H9 (cell line): ENCODE data around the gene ITPR3. TPM values are rescaled to one million over a fixed set of nuclear protein-coding genes. Genes with fewer than 3 reads are reported as not detected.

Experiments used
- DNase-seq: peaks from one replicate; pipeline ENCODE4 v3.0.0-alpha.2; 2017
- H2AFZ ChIP-seq: one replicate; pipeline ENCODE4 v1.6.1; 2013; ENCODE audit warnings: mild to moderate bottlenecking, low read length, control low read depth, moderate library complexity
- H2AK5ac ChIP-seq: 2 replicates; pipeline ENCODE4 v1.6.1; 2013; ENCODE audit warnings: low read length, control low read depth, mixed read lengths; ENCODE audit not compliant: insufficient read length
- H2BK120ac ChIP-seq: one replicate; pipeline ENCODE4 v1.6.1; 2013; ENCODE audit warnings: low read depth, mild to moderate bottlenecking, low read length, control low read depth, inconsistent platforms; ENCODE audit not compliant: poor library complexity, severe bottlenecking
- H2BK12ac ChIP-seq: 2 replicates; pipeline ENCODE4 v1.6.1; 2013; ENCODE audit warnings: low read length, control low read depth, mixed read lengths, low read depth; ENCODE audit not compliant: insufficient read length
- H2BK15ac ChIP-seq: 2 replicates; pipeline ENCODE4 v1.6.1; 2013; ENCODE audit warnings: low read depth, low read length, control low read depth
- H2BK20ac ChIP-seq: one replicate; pipeline ENCODE4 v1.6.1; 2013; ENCODE audit warnings: low read depth, mild to moderate bottlenecking, low read length, control low read depth, inconsistent platforms; ENCODE audit not compliant: poor library complexity, severe bottlenecking
- H2BK5ac ChIP-seq: 2 replicates; pipeline ENCODE4 v1.6.1; 2013; ENCODE audit warnings: low read length, control low read depth, mixed read lengths; ENCODE audit not compliant: insufficient read length
- H3K14ac ChIP-seq: 2 replicates; pipeline ENCODE4 v1.6.1; 2013; ENCODE audit warnings: low read length, control low read depth; ENCODE audit not compliant: insufficient read depth
- H3K18ac ChIP-seq: 2 replicates; pipeline ENCODE4 v1.6.1; 2013; ENCODE audit warnings: low read depth, mild to moderate bottlenecking, mixed read lengths, low read length, control low read depth; ENCODE audit not compliant: insufficient read length
- H3K23ac ChIP-seq: 2 replicates; pipeline ENCODE4 v1.6.1; 2013; ENCODE audit warnings: low read length, control low read depth, mixed read lengths, low read depth; ENCODE audit not compliant: insufficient read length
- H3K23me2 ChIP-seq: 2 replicates; pipeline ENCODE4 v1.6.1; 2013; ENCODE audit warnings: low read depth, mild to moderate bottlenecking, mixed read lengths, low read length, control low read depth; ENCODE audit not compliant: insufficient read length, poor library complexity, severe bottlenecking
- H3K27ac ChIP-seq: 2 replicates; pipeline ENCODE4 v1.5.1; 2013; ENCODE audit warnings: low read length, control low read depth, mixed read lengths, low read depth; ENCODE audit not compliant: insufficient read length
- H3K27me3 ChIP-seq: 2 replicates; pipeline ENCODE4 v1.6.1; 2013; ENCODE audit warnings: low read length, control low read depth, inconsistent platforms; ENCODE audit not compliant: insufficient read depth
- H3K4ac ChIP-seq: 2 replicates; pipeline ENCODE4 v1.6.1; 2013; ENCODE audit warnings: low read depth, mild to moderate bottlenecking, control low read depth, inconsistent platforms, low read length, moderate library complexity
- H3K4me1 ChIP-seq: 2 replicates; pipeline ENCODE4 v1.6.1; 2013; ENCODE audit warnings: low read length, control low read depth, inconsistent platforms; ENCODE audit not compliant: insufficient read depth
- H3K4me2 ChIP-seq: 2 replicates; pipeline ENCODE4 v1.6.1; 2013; ENCODE audit warnings: low read length, control low read depth, mixed read lengths; ENCODE audit not compliant: insufficient read length, insufficient read depth
- H3K56ac ChIP-seq: 2 replicates; pipeline ENCODE4 v1.6.1; 2013; ENCODE audit warnings: low read depth, mild to moderate bottlenecking, mixed read lengths, low read length, control low read depth; ENCODE audit not compliant: insufficient read length
- H3K79me1 ChIP-seq: 2 replicates; pipeline ENCODE4 v1.6.1; 2013; ENCODE audit warnings: low read depth, mild to moderate bottlenecking, moderate library complexity, low read length, control low read depth, inconsistent platforms; ENCODE audit not compliant: insufficient read depth, poor library complexity, severe bottlenecking
- H3K79me2 ChIP-seq: 2 replicates; pipeline ENCODE4 v1.6.1; 2013; ENCODE audit warnings: low read length, control low read depth, inconsistent platforms; ENCODE audit not compliant: insufficient read depth
- H3K9ac ChIP-seq: 2 replicates; pipeline ENCODE4 v1.6.1; 2013; ENCODE audit warnings: low read length, control low read depth, mixed read lengths; ENCODE audit not compliant: insufficient read length; ENCODE audit errors: extremely low read depth
- H3K9me3 ChIP-seq: one replicate; pipeline ENCODE4 v1.6.1; 2013; ENCODE audit warnings: low read depth, low read length, inconsistent platforms; ENCODE audit not compliant: control insufficient read depth
- H3T11ph ChIP-seq: one replicate; pipeline ENCODE4 v1.6.1; 2013; ENCODE audit warnings: mild to moderate bottlenecking, low read length, control low read depth, inconsistent platforms
- H4K20me1 ChIP-seq: one replicate; pipeline ENCODE4 v1.6.1; 2013; ENCODE audit not compliant: control insufficient read depth, insufficient read length, insufficient read depth
- H4K5ac ChIP-seq: 2 replicates; pipeline ENCODE4 v1.6.1; 2013; ENCODE audit warnings: low read depth, mild to moderate bottlenecking, mixed read lengths, low read length, control low read depth; ENCODE audit not compliant: insufficient read length
- H4K8ac ChIP-seq: replicated peaks from 2 replicates; pipeline ENCODE4 v1.6.1; 2013; ENCODE audit warnings: low read length, control low read depth, mixed read lengths, low read depth; ENCODE audit not compliant: insufficient read length
- H4K91ac ChIP-seq: 2 replicates; pipeline ENCODE4 v1.6.1; 2013; ENCODE audit warnings: low read depth, mild to moderate bottlenecking, moderate library complexity, mixed read lengths, low read length, control low read depth; ENCODE audit not compliant: insufficient read length
- H3K27ac Mint-ChIP-seq, 3 experiments: 2 replicates in 2 of 3; 3 replicates in 1 of 3; pipeline ENCODE4 v1.8.0; 2020 to 2021; ENCODE audit warnings: mixed read lengths in 3 of 3, mild to moderate bottlenecking in 1 of 3, moderate library complexity in 1 of 3
- H3K27me3 Mint-ChIP-seq: 2 replicates; pipeline ENCODE4 v1.8.0; 2021; ENCODE audit warnings: low read depth, mild to moderate bottlenecking, moderate library complexity, mixed read lengths
- H3K36me3 Mint-ChIP-seq, 3 experiments: 2 replicates in 2 of 3; 3 replicates in 1 of 3; pipeline ENCODE4 v1.8.0; 2020 to 2021; ENCODE audit warnings: low read depth in 3 of 3, mixed read lengths in 3 of 3; ENCODE audit not compliant: insufficient read depth in 1 of 3
- H3K4me1 Mint-ChIP-seq, 2 experiments: 2 replicates each; pipeline ENCODE4 v1.8.0; 2020; ENCODE audit warnings: mixed read lengths in 2 of 2
- H3K4me3 Mint-ChIP-seq, 2 experiments: 2 replicates in 1 of 2; 3 replicates in 1 of 2; pipeline ENCODE4 v1.8.0; 2020 to 2021; ENCODE audit warnings: mild to moderate bottlenecking in 2 of 2, mixed read lengths in 2 of 2, moderate library complexity in 1 of 2
- H3K9me3 Mint-ChIP-seq, 2 experiments: 2 replicates in 1 of 2; 3 replicates in 1 of 2; pipeline ENCODE4 v1.8.0; 2020; ENCODE audit warnings: mild to moderate bottlenecking in 2 of 2, mixed read lengths in 2 of 2, moderate library complexity in 1 of 2
- CTCF ChIP-seq: fragments of 200-600 bp; sonication (generic); conservative IDR thresholded peaks from 3 replicates; pipeline ENCODE4 v1.8.0; 2021; ENCODE audit warnings: antibody characterized with exemption, mild to moderate bottlenecking
- WGBS: extraction: QIAGEN DNeasy Blood & Tissue Kit; methylation state at CpG from one replicate; pipeline ENCODE4 v1.1.7; 2013; ENCODE audit warnings: missing lambda C conversion rate, low lambda C conversion rate, mixed read lengths; ENCODE audit not compliant: insufficient read length; ENCODE audit errors: extremely low coverage; 5-methylcytosine and 5-hydroxymethylcytosine counted together
- total RNA-seq: library from RNA; stranded (reverse); gene quantifications from 2 replicates; pipeline ENCODE4 v1.2.1, GENCODE V29; 2021

Gene ITPR3
- total RNA-seq, 1 experiment from 2014 or later, result 40.3 TPM

- WGBS, result no CpG with 5 or more reads among the region's 5 CpGs
- H3K79me2 ChIP-seq, result no peaks in the 10 kb centered on the region
- no peak overlapping the region for H3T11ph ChIP-seq
These were observed 78.6 kb downstream of the ITPR3 start for GRCh38 chr6:33699739-33700138.

More at GRCh38 chr6:33699739-33700138, 78.6 kb downstream of the ITPR3 start:
- Histone ChIP-seq H3K18ac (no peak overlapping the region), H3K4me1 (0 out of 2 replicates have a peak, but pooled peaks cover 3% of the 10 kb centered on the region), H3K27me3 (no peaks in the 10 kb centered on the region), H2BK12ac (no peak overlapping the region), H3K4me2 (no peak overlapping the region), H4K20me1 (no peaks in the 10 kb centered on the region), H3K9ac (no peak overlapping the region), H4K8ac (no peak overlapping the region), H3K27ac (no peak overlapping the region), H3K23ac (no peak overlapping the region), H2AFZ (no peak overlapping the region), H3K23me2 (no peaks in the 10 kb centered on the region), H4K5ac (no peak overlapping the region), H3K14ac (no peak overlapping the region), H3K4ac (no peak overlapping the region), H2AK5ac (no peak overlapping the region), H2BK15ac (no peak overlapping the region), H2BK5ac (no peak overlapping the region), H3K79me1 (no peaks in the 10 kb centered on the region), H4K91ac (no peak overlapping the region), H2BK20ac (no peak overlapping the region), H3K9me3 (no peaks in the 10 kb centered on the region), H3K56ac (no peak overlapping the region), H2BK120ac (no peak overlapping the region)
- H3K27me3 Mint-ChIP-seq, result no peaks in the 10 kb centered on the region
- H3K4me1 Mint-ChIP-seq, result peaks cover 14 to 15% of the 10 kb centered on the region in 2 experiments
- no peak overlapping the region for H3K27ac Mint-ChIP-seq
- DNase-seq, result no peak
- no peak for TF ChIP-seq CTCF
- H3K9me3 Mint-ChIP-seq, result no peaks in the 10 kb centered on the region
- no peak overlapping the region for H3K4me3 Mint-ChIP-seq
- peaks cover 9 to 61% (median 59%) of the 10 kb centered on the region in 3 experiments; a peak in 6 of 7 replicates for H3K36me3 Mint-ChIP-seq
